ENCODE data around the gene UBASH3B. TPM values are rescaled to one million over a fixed set of nuclear protein-coding genes. Genes with fewer than 3 reads are reported as not detected.

UBASH3B gene
- total RNA-seq, 1 experiment from 2014 or later: 8.0 TPM

DNA sequence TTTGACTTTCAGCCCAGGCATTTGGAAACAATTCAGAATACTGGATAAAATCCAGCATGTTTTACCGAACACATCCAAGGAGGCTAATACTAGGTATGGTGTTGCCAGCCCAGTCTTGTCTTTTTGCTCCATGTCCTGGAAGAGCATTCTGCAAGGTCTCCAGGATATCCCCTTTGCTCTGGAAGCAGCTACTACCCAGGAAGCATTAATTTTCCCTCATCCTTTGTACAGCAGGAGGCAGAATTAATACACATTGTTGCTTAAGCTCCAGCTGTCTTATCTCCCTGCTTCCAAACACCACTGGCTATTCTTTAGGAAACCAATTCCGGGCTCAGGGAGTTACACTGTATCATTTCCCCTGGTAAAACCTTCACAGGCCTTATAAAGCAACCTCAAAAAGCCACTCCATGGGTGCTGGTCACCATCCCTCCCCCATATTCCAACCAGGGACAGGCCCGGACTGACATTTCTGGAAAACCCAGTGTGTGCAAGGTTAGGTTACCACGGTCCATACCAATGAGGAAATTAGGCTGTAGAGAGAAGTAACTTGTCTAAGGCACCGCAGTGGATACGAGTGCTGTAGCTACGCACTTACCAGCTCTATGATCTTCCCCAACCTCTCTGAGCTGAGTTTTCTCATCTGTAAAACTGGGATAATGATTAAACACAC is 1.5 kb upstream of the UBASH3B start:
- Histone ChIP-seq H2BK120ac (ENCODE audit: low read depth, low read length, poor library complexity, severe bottlenecking) (no peak overlapping the region), H3K4me2 (ENCODE audit: insufficient read depth, insufficient read length, low read length) (no peak overlapping the region), H3K18ac (ENCODE audit: insufficient read length, low read depth, low read length) (no peak overlapping the region), H3K27me3 (ENCODE audit: insufficient read depth, low read length) (peaks cover 9% of the 10 kb centered on the region; the same call in 1 of the 2 replicates), H4K20me1 (ENCODE audit: control insufficient read depth, insufficient read depth, insufficient read length) (no peaks in the 10 kb centered on the region), H3K56ac (ENCODE audit: insufficient read length, low read depth, low read length) (no peak overlapping the region), H3K9ac (ENCODE audit: extremely low read depth, insufficient read length, low read length) (no peak overlapping the region), H2BK20ac (ENCODE audit: low read depth, low read length, poor library complexity, severe bottlenecking) (no peak overlapping the region), H3K23me2 (ENCODE audit: insufficient read length, low read depth, low read length, poor library complexity, severe bottlenecking) (no peaks in the 10 kb centered on the region), H2BK12ac (ENCODE audit: insufficient read length, low read depth, low read length) (no peak overlapping the region), H2BK5ac (ENCODE audit: insufficient read length, low read length) (no peak overlapping the region), H3K23ac (ENCODE audit: insufficient read length, low read depth, low read length) (no peak overlapping the region), H2AK5ac (ENCODE audit: insufficient read length, low read length) (no peak overlapping the region), H3K79me2 (ENCODE audit: insufficient read depth, low read length) (no peaks in the 10 kb centered on the region), H3K4me1 (ENCODE audit: insufficient read depth, low read length) (0 out of 2 replicates have a peak, but pooled peaks cover 3% of the 10 kb centered on the region), H3K9me3 (ENCODE audit: control insufficient read depth, low read depth, low read length) (no peaks in the 10 kb centered on the region), H3K4ac (ENCODE audit: low read depth, low read length) (no peak overlapping the region), H2BK15ac (ENCODE audit: low read depth, low read length) (no peak overlapping the region), H4K5ac (ENCODE audit: insufficient read length, low read depth, low read length) (no peak overlapping the region), H4K8ac (replicated peaks; ENCODE audit: insufficient read length, low read depth, low read length) (no peak overlapping the region), H3K79me1 (ENCODE audit: insufficient read depth, low read depth, low read length, poor library complexity, severe bottlenecking) (no peaks in the 10 kb centered on the region), H2AFZ (ENCODE audit: low read length) (no peak overlapping the region), H3T11ph (ENCODE audit: low read length) (no peak overlapping the region), H4K91ac (ENCODE audit: insufficient read length, low read depth, low read length) (no peak overlapping the region), H3K27ac (ENCODE audit: insufficient read length, low read depth, low read length) (no peak overlapping the region), H3K14ac (ENCODE audit: insufficient read depth, low read length) (no peak overlapping the region)
- H3K4me1 Mint-ChIP-seq: peaks cover 9 to 12% of the 10 kb centered on the region in 2 experiments
- H3K4me3 Mint-ChIP-seq: no peak overlapping the region
- no peak overlapping the region for H3K27ac Mint-ChIP-seq
- H3K27me3 Mint-ChIP-seq (ENCODE audit: low read depth): peaks cover 48% of the 10 kb centered on the region
- no peak for DNase-seq
- TF ChIP-seq, protein P1, sequence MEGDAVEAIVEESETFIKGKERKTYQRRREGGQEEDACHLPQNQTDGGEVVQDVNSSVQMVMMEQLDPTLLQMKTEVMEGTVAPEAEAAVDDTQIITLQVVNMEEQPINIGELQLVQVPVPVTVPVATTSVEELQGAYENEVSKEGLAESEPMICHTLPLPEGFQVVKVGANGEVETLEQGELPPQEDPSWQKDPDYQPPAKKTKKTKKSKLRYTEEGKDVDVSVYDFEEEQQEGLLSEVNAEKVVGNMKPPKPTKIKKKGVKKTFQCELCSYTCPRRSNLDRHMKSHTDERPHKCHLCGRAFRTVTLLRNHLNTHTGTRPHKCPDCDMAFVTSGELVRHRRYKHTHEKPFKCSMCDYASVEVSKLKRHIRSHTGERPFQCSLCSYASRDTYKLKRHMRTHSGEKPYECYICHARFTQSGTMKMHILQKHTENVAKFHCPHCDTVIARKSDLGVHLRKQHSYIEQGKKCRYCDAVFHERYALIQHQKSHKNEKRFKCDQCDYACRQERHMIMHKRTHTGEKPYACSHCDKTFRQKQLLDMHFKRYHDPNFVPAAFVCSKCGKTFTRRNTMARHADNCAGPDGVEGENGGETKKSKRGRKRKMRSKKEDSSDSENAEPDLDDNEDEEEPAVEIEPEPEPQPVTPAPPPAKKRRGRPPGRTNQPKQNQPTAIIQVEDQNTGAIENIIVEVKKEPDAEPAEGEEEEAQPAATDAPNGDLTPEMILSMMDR (conservative IDR thresholded peaks at IDR 0.05): no peak
- H3K36me3 Mint-ChIP-seq (ENCODE audit: insufficient read depth in 1 of 3, low read depth in 3 of 3): peaks cover 0 to 4% (median 2%) of the 10 kb centered on the region in 3 experiments; a peak in 3 of 7 replicates
- H3K9me3 Mint-ChIP-seq: peaks cover 0 to 3% of the 10 kb centered on the region in 2 experiments; a peak in 2 of 5 replicates
- WGBS (ENCODE audit: extremely low coverage, insufficient read length, low lambda C conversion rate): no CpG with 5 or more reads among the region's 7 CpGs
